Smooth muscle cell (in vitro differentiated cells): ENCODE results near the gene SLC20A1. TPM values are rescaled to one million over a fixed set of nuclear protein-coding genes. Genes with fewer than 3 reads are reported as not detected.

ENCODE experiments used
- DNase-seq: peaks from one replicate; lab custom pipeline; 2025; ENCODE audit not compliant: unreplicated experiment; lab: John Stamatoyannopoulos, UW
- H2AFZ ChIP-seq: fragments of 200-600 bp; sonication (generic); 2 replicates; pipeline ENCODE4 v1.6.0; 2016; ENCODE audit warnings: antibody characterized with exemption, low read depth, mild to moderate bottlenecking
- H3F3A ChIP-seq: fragments of 200-600 bp; sonication (generic); 2 replicates; pipeline ENCODE4 v1.6.0; 2017; ENCODE audit warnings: antibody characterized with exemption, low read depth
- H3K27ac ChIP-seq: fragments of 200-600 bp; sonication (generic); 2 replicates; pipeline ENCODE4 v1.5.1; 2016; ENCODE audit warnings: low read depth, mild to moderate bottlenecking
- H3K27me3 ChIP-seq: fragments of 200-600 bp; sonication (generic); 2 replicates; pipeline ENCODE4 v1.6.1; 2016; ENCODE audit warnings: low read depth, mild to moderate bottlenecking
- H3K36me3 ChIP-seq: fragments of 200-600 bp; sonication (generic); 2 replicates; pipeline ENCODE4 v1.5.1; 2016; ENCODE audit warnings: low read depth
- H3K4me1 ChIP-seq: fragments of 200-600 bp; sonication (generic); 2 replicates; pipeline ENCODE4 v1.5.1; 2016; ENCODE audit warnings: low read depth
- H3K4me2 ChIP-seq: fragments of 200-600 bp; sonication (generic); 2 replicates; pipeline ENCODE4 v1.6.0; 2016; ENCODE audit warnings: mild to moderate bottlenecking
- H3K4me3 ChIP-seq: fragments of 200-600 bp; sonication (generic); 2 replicates; pipeline ENCODE4 v1.5.1; 2016; ENCODE audit warnings: mild to moderate bottlenecking
- H3K79me2 ChIP-seq: fragments of 200-600 bp; sonication (generic); 2 replicates; pipeline ENCODE4 v1.6.0; 2016; ENCODE audit warnings: low read depth, mild to moderate bottlenecking
- H3K9ac ChIP-seq: fragments of 200-600 bp; sonication (generic); 2 replicates; pipeline ENCODE4 v1.6.0; 2016; ENCODE audit warnings: low read depth
- H3K9me3 ChIP-seq: fragments of 200-600 bp; sonication (generic); replicated peaks from 2 replicates; pipeline ENCODE4 v1.5.1; 2016; ENCODE audit warnings: low read depth
- H4K20me1 ChIP-seq: fragments of 200-600 bp; sonication (generic); 2 replicates; pipeline ENCODE4 v1.6.0; 2016; ENCODE audit warnings: low read depth
- CTCF ChIP-seq: fragments of 200-600 bp; sonication (generic); IDR thresholded peaks from 2 replicates; pipeline ENCODE4 v1.5.1; 2017; ENCODE audit warnings: borderline replicate concordance, mild to moderate bottlenecking, antibody characterized with exemption; ENCODE audit not compliant: insufficient read depth, poor library complexity, severe bottlenecking
- WGBS: methylation state at CpG from one replicate; pipeline ENCODE4 v1.1.7; 2016; ENCODE audit warnings: low lambda C conversion rate; 5-methylcytosine and 5-hydroxymethylcytosine counted together
- polyA plus RNA-seq: library from polyadenylated mRNA; unstranded; fragments of >200 nt; fragmentation: Nextera tagmentation; extraction: Ambion mirVana; gene quantifications from 2 replicates; pipeline ENCODE4 v1.2.1, GENCODE V29; 2016
- total RNA-seq: library from RNA; depleted of rRNA; stranded (reverse); fragments of >200 nt; gene quantifications from 2 replicates; pipeline ENCODE4 v1.2.3, GENCODE V29; 2014

The SLC20A1 gene
- total and polyA plus RNA-seq, 2 experiments from 2014 or later: 93.4 to 106 TPM

- no peak overlapping the region for H2AFZ ChIP-seq
- no peak for DNase-seq
- no peaks in the 10 kb centered on the region for H3K9me3 ChIP-seq
- no peak overlapping the region for H3K4me3 ChIP-seq
- H3K27me3 ChIP-seq: no peaks in the 10 kb centered on the region
- H3K4me1 ChIP-seq: peaks cover 47% of the 10 kb centered on the region
- H4K20me1 ChIP-seq: no peaks in the 10 kb centered on the region
- H3K36me3 ChIP-seq: no peaks in the 10 kb centered on the region
- H3F3A ChIP-seq: peaks cover 20% of the 10 kb centered on the region
- H3K27ac ChIP-seq: peak overlapping the region; percentile 25
- no peak for TF ChIP-seq CTCF
- whole genome bisulfite sequencing: 69% methylated on average over 6 of the region's 6 CpGs
- no peaks in the 10 kb centered on the region for H3K79me2 ChIP-seq
- no peak overlapping the region for H3K4me2 ChIP-seq
- no peak overlapping the region for H3K9ac ChIP-seq
Observed at GRCh38 chr2:112629224-112629623, 16.5 kb upstream of the SLC20A1 start.

- H3K36me3 ChIP-seq: no peaks in the 10 kb centered on the region
- no peaks in the 10 kb centered on the region for H3K27me3 ChIP-seq
- no peaks in the 10 kb centered on the region for H4K20me1 ChIP-seq
- H3K9me3 ChIP-seq: no peaks in the 10 kb centered on the region
- no peak overlapping the region for H3K4me3 ChIP-seq
- TF ChIP-seq CTCF: no peak
- H2AFZ ChIP-seq: peak overlapping the region; percentile 63
- WGBS: 88% methylated on average over 8 of the region's 8 CpGs
- H3K4me1 ChIP-seq: peaks cover 47% of the 10 kb centered on the region
- no peak for DNase-seq
- H3K9ac ChIP-seq: no peak overlapping the region
- peak overlapping the region; percentile 17 for H3K27ac ChIP-seq
- H3K4me2 ChIP-seq: peak overlapping the region; percentile 39
- H3F3A ChIP-seq: peaks cover 20% of the 10 kb centered on the region
- H3K79me2 ChIP-seq: no peaks in the 10 kb centered on the region
Observed at GRCh38 chr2:112629823-112630222, 15.9 kb upstream of the SLC20A1 start.

- H3K9me3 ChIP-seq: no peaks in the 10 kb centered on the region
- WGBS: 59% methylated on average over 4 of the region's 4 CpGs
- H3K79me2 ChIP-seq: no peaks in the 10 kb centered on the region
- H3K27me3 ChIP-seq: no peaks in the 10 kb centered on the region
- no peak overlapping the region for H3K9ac ChIP-seq
- peak overlapping the region; percentile 63 for H2AFZ ChIP-seq
- TF ChIP-seq CTCF: no peak
- H4K20me1 ChIP-seq: no peaks in the 10 kb centered on the region
- H3K4me1 ChIP-seq: peaks cover 47% of the 10 kb centered on the region
- H3K36me3 ChIP-seq: no peaks in the 10 kb centered on the region
- peak overlapping the region; percentile 39 for H3K4me2 ChIP-seq
- no peak for DNase-seq
- peak overlapping the region; percentile 17 for H3K27ac ChIP-seq
- H3F3A ChIP-seq: peaks cover 20% of the 10 kb centered on the region
- no peak overlapping the region for H3K4me3 ChIP-seq
Observed at GRCh38 chr2:112630268-112630667, 15.5 kb upstream of the SLC20A1 start.

GRCh38 chr2:112633708-112634107 is 12.0 kb upstream of the SLC20A1 start:
- no peak for DNase-seq
- peaks cover 11% of the 10 kb centered on the region for H3F3A ChIP-seq
- no peaks in the 10 kb centered on the region for H3K9me3 ChIP-seq
- no peaks in the 10 kb centered on the region for H3K79me2 ChIP-seq
- no peaks in the 10 kb centered on the region for H4K20me1 ChIP-seq
- peak overlapping the region; percentile 50 for H3K27ac ChIP-seq
- peak overlapping the region; percentile 10 for H2AFZ ChIP-seq
- no peaks in the 10 kb centered on the region for H3K36me3 ChIP-seq
- no peak overlapping the region for H3K9ac ChIP-seq
- peak overlapping the region; percentile 27 for H3K4me2 ChIP-seq
- WGBS: 80% methylated on average over 5 of the region's 5 CpGs
- peaks cover 36% of the 10 kb centered on the region for H3K4me1 ChIP-seq
- no peaks in the 10 kb centered on the region for H3K27me3 ChIP-seq
- H3K4me3 ChIP-seq: no peak overlapping the region
- no peak for TF ChIP-seq CTCF
